ENCODE measurements around the gene MOB2.

MOB2 gene

GRCh38 chr11:1470681-1471611 is 15.6 kb downstream of the MOB2 start:
- DNase-seq = no peak

GRCh38 chr11:1469911-1470680 is 16.5 kb downstream of the MOB2 start:
- no peak for DNase-seq

- no peak for DNase-seq
Observed at GRCh38 chr11:1469287-1469910, 17.2 kb downstream of the MOB2 start.

- no peak for DNase-seq
Observed at GRCh38 chr11:1468473-1469066, 18.0 kb downstream of the MOB2 start.

- DNase-seq = no peak
Observed at GRCh38 chr11:1468002-1468401, 18.6 kb downstream of the MOB2 start.

- no peak for DNase-seq
Observed at GRCh38 chr11:1467270-1467669, 19.3 kb downstream of the MOB2 start.

GRCh38 chr11:1466784-1467183 is 19.8 kb downstream of the MOB2 start:
- DNase-seq = no peak

GRCh38 chr11:1463056-1463455 is 23.5 kb downstream of the MOB2 start:
- DNase-seq = no peak

- no peak for DNase-seq
Observed at GRCh38 chr11:1462698-1462975, 23.9 kb downstream of the MOB2 start.

- no peak for DNase-seq
Observed at GRCh38 chr11:1461826-1462697, 24.5 kb downstream of the MOB2 start.

GRCh38 chr11:1460986-1461825 is 25.4 kb downstream of the MOB2 start:
- DNase-seq = no peak

GRCh38 chr11:1460396-1460985 is 26.1 kb downstream of the MOB2 start:
- no peak for DNase-seq

GRCh38 chr11:1459764-1460395 is 26.7 kb downstream of the MOB2 start:
- no peak for DNase-seq

GRCh38 chr11:1459219-1459575 is 27.4 kb downstream of the MOB2 start:
- DNase-seq = no peak

GRCh38 chr11:1458340-1459218 is 28.0 kb downstream of the MOB2 start:
- DNase-seq = no peak

- no peak for DNase-seq
Observed at GRCh38 chr11:1457856-1458255, 28.7 kb downstream of the MOB2 start.

GRCh38 chr11:1457326-1457680 is 29.3 kb downstream of the MOB2 start:
- DNase-seq = no peak

GRCh38 chr11:1456596-1457325 is 29.8 kb downstream of the MOB2 start:
- no peak for DNase-seq

GRCh38 chr11:1456176-1456575 is 30.4 kb downstream of the MOB2 start:
- DNase-seq = no peak

All from DMS 273 treated with DMSO at 0.1 percent for 48 hours (cell line).